CD4-positive, alpha-beta T cell (primary cell): ENCODE results near the gene PIP5K1B. TPM values are rescaled to one million over a fixed set of nuclear protein-coding genes. Genes with fewer than 3 reads are reported as not detected.

ENCODE experiments used
- ATAC-seq: fragments of 200-7000 bp; cut with Tn5 transposase; one replicate; pipeline ENCODE4 v1.10.0; 2022; ENCODE audit warnings: mild to moderate bottlenecking; ENCODE audit not compliant: poor library complexity
- CTCF ChIA-PET: fragments of 350-600 bp; sonication (Branson Sonifier 250); formaldehyde crosslinking; loops from one replicate; lab custom pipeline; 2021; ENCODE audit warnings: antibody characterized with exemption, inconsistent platforms; lab: Charles Lee
- POLR2A ChIA-PET: fragments of 350-600 bp; sonication (Branson Sonifier 250); formaldehyde crosslinking; loops from one replicate; lab custom pipeline; 2021; ENCODE audit warnings: antibody characterized with exemption, inconsistent platforms; lab: Charles Lee
- DNase-seq, 14 experiments: peaks; one replicate each; pipeline ENCODE4 v3.0.0-alpha.2; 2013 to 2020; ENCODE audit warnings: mixed read lengths in 2 of 14
- H3K27ac ChIP-seq, 2 donors: one replicate each; pipeline versions ENCODE4 v1.5.1 to v1.7.0; 2013; ENCODE audit warnings: low read length in 2 of 2, low read depth in 1 of 2, mild to moderate bottlenecking in 1 of 2
- H3K27me3 ChIP-seq, 2 experiments: 1 replicate in 1 of 2; 2 replicates in 1 of 2; pipeline versions ENCODE4 v1.6.1 to v1.7.0; 2013; ENCODE audit warnings: low read length in 2 of 2, control low read depth in 1 of 2, mild to moderate bottlenecking in 1 of 2, moderate library complexity in 1 of 2; ENCODE audit not compliant: insufficient read depth in 2 of 2, control insufficient read depth in 1 of 2
- H3K36me3 ChIP-seq: one replicate; pipeline ENCODE4 v1.6.1; 2013; ENCODE audit warnings: low read length, control low read depth; ENCODE audit not compliant: insufficient read depth
- H3K4me1 ChIP-seq: one replicate; pipeline ENCODE4 v1.6.1; 2013; ENCODE audit warnings: low read length, control low read depth; ENCODE audit not compliant: insufficient read depth
- H3K4me3 ChIP-seq: one replicate; pipeline ENCODE4 v1.5.1; 2013; ENCODE audit warnings: mild to moderate bottlenecking, low read length, moderate library complexity
- H3K9me3 ChIP-seq, 2 experiments: 1 replicate in 1 of 2; 2 replicates in 1 of 2; pipeline versions ENCODE4 v1.6.1 to v1.7.0; 2013; ENCODE audit warnings: low read length in 2 of 2, mild to moderate bottlenecking in 2 of 2, control low read depth in 1 of 2, moderate library complexity in 1 of 2; ENCODE audit not compliant: control insufficient read depth in 1 of 2, insufficient read depth in 1 of 2
- H3K27ac Mint-ChIP-seq: one replicate; pipeline ENCODE4 v1.8.0; 2020; ENCODE audit warnings: mixed read lengths
- H3K27me3 Mint-ChIP-seq: one replicate; pipeline ENCODE4 v1.8.0; 2021; ENCODE audit warnings: mixed read lengths
- H3K36me3 Mint-ChIP-seq: one replicate; pipeline ENCODE4 v1.8.0; 2021; ENCODE audit warnings: low read depth, mixed read lengths
- H3K4me1 Mint-ChIP-seq: one replicate; pipeline ENCODE4 v1.8.0; 2021; ENCODE audit warnings: low read depth, mixed read lengths
- H3K4me3 Mint-ChIP-seq: one replicate; pipeline ENCODE4 v1.8.0; 2020; ENCODE audit warnings: mild to moderate bottlenecking, mixed read lengths
- H3K9me3 Mint-ChIP-seq: one replicate; pipeline ENCODE4 v1.8.0; 2020; ENCODE audit warnings: mixed read lengths
- intact Hi-C, 2 experiments: fragments of 100-400 bp; cut with DNase I in 1 of 2; cut with micrococcal nuclease in 1 of 2; formaldehyde crosslinking; loops; one replicate each; pipeline versions ENCODE4 v1.15.1 to v1.9.0; 2023 to 2025; cut with DNase I, micrococcal nuclease
- total RNA-seq, 174 experiments: library from RNA in 2 of 174; stranded (reverse) in 2 of 174; gene quantifications; one replicate each; pipeline ENCODE4 v1.2.3 and lab custom pipeline; 2021 to 2026
- TF ChIP-seq, protein P1 (sequence below): fragments of 200-600 bp; IDR thresholded peaks from one replicate; pipeline ENCODE4 v1.8.0; 2022; ENCODE audit warnings: antibody characterized with exemption, mild to moderate bottlenecking

Gene PIP5K1B
- total RNA-seq, 2 experiments from 2014 or later, result not detected

GRCh38 chr9:68897577-68898145 is 192.6 kb downstream of the PIP5K1B start:
- peaks cover 18% of the 10 kb centered on the region for H3K4me1 ChIP-seq
- intact Hi-C loops, result loop anchor here in 1 of 2 experiments (5.0 kb wide), 1 partner anchor 115 kb away; a partner anchor contains a TSS
- no peaks in the 10 kb centered on the region for H3K27me3 Mint-ChIP-seq
- no peak overlapping the region for H3K27ac ChIP-seq
- ChIA-PET CTCF (no interaction called here), POLR2A (interaction anchor here (1.2 to 1.5 kb wide), 2 partner anchors 15 to 118 kb away, joined by 4 read pairs; no protein-coding TSS in a partner anchor)
- H3K4me3 Mint-ChIP-seq, result no peak overlapping the region
- peaks cover 61% of the 10 kb centered on the region for H3K4me1 Mint-ChIP-seq
- no peaks in the 10 kb centered on the region for H3K9me3 ChIP-seq
- no peaks in the 10 kb centered on the region for H3K27me3 ChIP-seq
- ATAC-seq (no peak), DNase-seq (no peak)
- no peaks in the 10 kb centered on the region for H3K9me3 Mint-ChIP-seq
- no peak overlapping the region for H3K4me3 ChIP-seq
- no peaks in the 10 kb centered on the region for H3K36me3 Mint-ChIP-seq
- TF ChIP-seq, protein P1, sequence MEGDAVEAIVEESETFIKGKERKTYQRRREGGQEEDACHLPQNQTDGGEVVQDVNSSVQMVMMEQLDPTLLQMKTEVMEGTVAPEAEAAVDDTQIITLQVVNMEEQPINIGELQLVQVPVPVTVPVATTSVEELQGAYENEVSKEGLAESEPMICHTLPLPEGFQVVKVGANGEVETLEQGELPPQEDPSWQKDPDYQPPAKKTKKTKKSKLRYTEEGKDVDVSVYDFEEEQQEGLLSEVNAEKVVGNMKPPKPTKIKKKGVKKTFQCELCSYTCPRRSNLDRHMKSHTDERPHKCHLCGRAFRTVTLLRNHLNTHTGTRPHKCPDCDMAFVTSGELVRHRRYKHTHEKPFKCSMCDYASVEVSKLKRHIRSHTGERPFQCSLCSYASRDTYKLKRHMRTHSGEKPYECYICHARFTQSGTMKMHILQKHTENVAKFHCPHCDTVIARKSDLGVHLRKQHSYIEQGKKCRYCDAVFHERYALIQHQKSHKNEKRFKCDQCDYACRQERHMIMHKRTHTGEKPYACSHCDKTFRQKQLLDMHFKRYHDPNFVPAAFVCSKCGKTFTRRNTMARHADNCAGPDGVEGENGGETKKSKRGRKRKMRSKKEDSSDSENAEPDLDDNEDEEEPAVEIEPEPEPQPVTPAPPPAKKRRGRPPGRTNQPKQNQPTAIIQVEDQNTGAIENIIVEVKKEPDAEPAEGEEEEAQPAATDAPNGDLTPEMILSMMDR, result no peak
- peak overlapping the region; percentile 83 for H3K27ac Mint-ChIP-seq
- H3K36me3 ChIP-seq, result no peaks in the 10 kb centered on the region

DNA sequence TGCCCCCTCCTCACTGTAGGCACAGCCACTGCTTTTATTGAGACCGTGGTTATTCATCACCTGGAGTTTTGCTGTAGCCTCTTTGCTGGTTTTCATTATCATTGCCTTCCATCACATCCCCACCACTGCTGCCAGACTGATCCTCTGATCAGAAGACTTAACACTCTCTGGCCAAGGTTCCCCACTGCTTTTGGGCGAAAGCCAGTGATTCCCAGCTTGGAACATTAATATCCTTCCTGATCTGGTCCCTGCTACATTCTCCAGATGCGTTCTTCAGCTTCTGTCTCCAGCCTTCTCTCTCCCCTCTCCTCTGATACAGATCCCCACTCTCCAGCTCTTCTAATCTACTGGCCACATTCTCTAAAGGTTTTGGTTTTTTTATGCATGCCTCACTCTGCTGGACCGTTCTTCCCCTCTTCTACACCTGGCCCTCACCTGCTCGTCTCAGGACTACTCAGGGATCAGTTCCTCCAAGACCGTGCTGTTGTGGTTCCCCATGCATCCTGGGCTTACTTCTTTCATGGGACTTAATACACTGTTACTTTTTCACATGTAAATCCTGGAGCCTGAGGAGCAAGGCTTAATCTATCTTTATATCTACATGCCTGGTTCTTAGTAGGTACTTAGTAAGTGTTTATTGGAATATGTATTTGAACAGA is 193.9 kb downstream of the PIP5K1B start:
- Histone ChIP-seq H3K36me3 (no peaks in the 10 kb centered on the region), H3K9me3 (no peaks in the 10 kb centered on the region), H3K27me3 (no peaks in the 10 kb centered on the region), H3K27ac (no peak overlapping the region), H3K4me3 (no peak overlapping the region), H3K4me1 (peaks cover 18% of the 10 kb centered on the region)
- peaks cover 55% of the 10 kb centered on the region for H3K4me1 Mint-ChIP-seq
- intact Hi-C loops, result loop anchor here in 1 of 2 experiments (5.0 kb wide), 1 partner anchor 117 kb away; a partner anchor contains a TSS
- no peak for ATAC-seq
- no peak overlapping the region for H3K27ac Mint-ChIP-seq
- CTCF ChIA-PET, result no interaction called here
- no peaks in the 10 kb centered on the region for H3K36me3 Mint-ChIP-seq
- no peak for DNase-seq
- TF ChIP-seq, protein P1, result no peak
- H3K9me3 Mint-ChIP-seq, result no peaks in the 10 kb centered on the region
- no peaks in the 10 kb centered on the region for H3K27me3 Mint-ChIP-seq
- POLR2A ChIA-PET, result no interaction called here
- H3K4me3 Mint-ChIP-seq, result no peak overlapping the region

GRCh38 chr9:68904454-68904853 is 199.4 kb downstream of the PIP5K1B start:
- Mint-ChIP-seq H3K4me3 (no peak overlapping the region), H3K4me1 (peaks cover 9% of the 10 kb centered on the region), H3K9me3 (no peaks in the 10 kb centered on the region), H3K36me3 (no peaks in the 10 kb centered on the region), H3K27me3 (no peaks in the 10 kb centered on the region), H3K27ac (no peak overlapping the region)
- intact Hi-C loops, result no loop called here
- Histone ChIP-seq H3K36me3 (no peaks in the 10 kb centered on the region), H3K27me3 (no peaks in the 10 kb centered on the region), H3K4me1 (peaks cover 3% of the 10 kb centered on the region), H3K9me3 (no peaks in the 10 kb centered on the region), H3K27ac (no peak overlapping the region), H3K4me3 (no peak overlapping the region)
- POLR2A ChIA-PET, result interaction anchor here (0.6 to 0.9 kb wide), 3 partner anchors 8 to 60 kb away, joined by 3 to 4 read pairs (median 3); no protein-coding TSS in a partner anchor
- CTCF ChIA-PET, result interaction anchor here (0.8 kb wide), 1 partner anchor 9 kb away, joined by 3 read pairs; no protein-coding TSS in a partner anchor
- DNase-seq (peak in 1 of 14 experiments; percentile 22), ATAC-seq (no peak)
- TF ChIP-seq, protein P1, result no peak
